K562 (cell line): Measurements from ENCODE around the gene CERS4. TPM values are rescaled to one million over a fixed set of nuclear protein-coding genes. Genes with fewer than 3 reads are reported as not detected.

ENCODE experiments used
- ASH1L ChIP-seq: fragments of 450-650 bp; IDR thresholded peaks from 2 replicates; pipeline ENCODE4 v1.6.1; 2018; ENCODE audit warnings: borderline replicate concordance, mild to moderate bottlenecking, low read depth; ENCODE audit not compliant: partially characterized antibody
- CBX3 ChIP-seq, 2 experiments: IDR thresholded peaks; 1 replicate in 1 of 2; 2 replicates in 1 of 2; pipeline ENCODE4 v1.6.1; 2012; ENCODE audit warnings: inconsistent platforms in 2 of 2, low read length in 2 of 2, borderline replicate concordance in 1 of 2, control low read depth in 1 of 2
- CUX1 ChIP-seq: fragments of 200-800 bp; sonication (Bioruptor generic); IDR thresholded peaks from 2 replicates; pipeline ENCODE4 v1.6.1; 2016; ENCODE audit warnings: missing genetic modification characterization, missing compliant biosample characterization
- MEF2A ChIP-seq: IDR thresholded peaks from 2 replicates; pipeline ENCODE4 v1.6.1; 2011; ENCODE audit warnings: low read depth, mild to moderate bottlenecking, low read length, moderate library complexity; ENCODE audit not compliant: control insufficient read depth
- OTX1 ChIP-seq: fragments of 450-650 bp; formaldehyde crosslinking; IDR thresholded peaks from 2 replicates; pipeline ENCODE4 v1.4.0; 2022; ENCODE audit warnings: mild to moderate bottlenecking
- PHF8 ChIP-seq: fragments of 200-600 bp; sonication (generic); IDR thresholded peaks from 2 replicates; pipeline ENCODE4 v1.6.1; 2012; ENCODE audit warnings: mixed run types, mild to moderate bottlenecking, inconsistent platforms, low read length, moderate library complexity, borderline replicate concordance
- PHTF2 ChIP-seq: fragments of 250-450 bp; sonication (Bioruptor Pico); IDR thresholded peaks from 2 replicates; pipeline ENCODE4 v1.5.0; 2021; ENCODE audit warnings: mild to moderate bottlenecking
- PML ChIP-seq: IDR thresholded peaks from 2 replicates; pipeline ENCODE4 v1.6.1; 2012; ENCODE audit warnings: low read length, inconsistent platforms
- POLR2G ChIP-seq: fragments of 200-400 bp; formaldehyde crosslinking; IDR thresholded peaks from 2 replicates; pipeline ENCODE4 v1.6.1; 2017; ENCODE audit warnings: low read depth, mild to moderate bottlenecking, antibody characterized with exemption, low read length, moderate library complexity
- SP1 ChIP-seq: sonication (generic); formaldehyde crosslinking; IDR thresholded peaks from 2 replicates; pipeline ENCODE4 v1.8.1; 2022; ENCODE audit warnings: mild to moderate bottlenecking, missing genetic modification reagents
- TAF7 ChIP-seq: fragments of 450-650 bp; IDR thresholded peaks from 2 replicates; pipeline ENCODE4 v1.6.1; 2016; ENCODE audit warnings: missing genetic modification characterization, missing compliant biosample characterization
- THRB ChIP-seq: fragments of 450-650 bp; formaldehyde crosslinking; conservative IDR thresholded peaks from 2 replicates; pipeline ENCODE4 v1.4.0; 2022; ENCODE audit warnings: mild to moderate bottlenecking, missing genetic modification characterization
- ZBTB7A ChIP-seq: IDR thresholded peaks from 2 replicates; pipeline ENCODE4 v1.6.1; 2011; ENCODE audit warnings: low read depth, mild to moderate bottlenecking, low read length, moderate library complexity, borderline replicate concordance; ENCODE audit not compliant: control insufficient read depth
- ZNF77 ChIP-seq: fragments of 250-450 bp; sonication (Bioruptor Pico); IDR thresholded peaks from 2 replicates; pipeline ENCODE4 v1.5.0; 2020
- polyA plus RNA-seq, 8 experiments: library from polyadenylated mRNA; depleted of rRNA in 4 of 8; stranded (reverse) in 5 of 8; unstranded in 3 of 8; fragments of >200 nt; fragmentation: Nextera tagmentation in 2 of 8; fragmentation: Illumina TruSeq in 1 of 8; extraction: Ambion mirVana in 2 of 8; extraction: Trizol in 1 of 8; gene quantifications; 2 replicates each; pipeline versions ENCODE4 v1.2.1 to v1.2.3, GENCODE V29; 2011 to 2014; ENCODE audit warnings: inconsistent platforms in 1 of 8, missing spikeins in 1 of 8
- total RNA-seq, 7 experiments: library from RNA; depleted of rRNA in 6 of 7; stranded (reverse); fragments of >200 nt in 6 of 7; fragmentation: Illumina TruSeq in 2 of 7; extraction: Trizol in 2 of 7; gene quantifications; 2 replicates each; pipeline versions ENCODE4 v1.2.1 to v1.2.3, GENCODE V29; 2011 to 2021; ENCODE audit warnings: low replicate concordance in 1 of 7
- TF ChIP-seq, protein P1 (sequence below), 2 experiments: fragments of 450-650 bp; IDR thresholded peaks; 2 replicates each; pipeline ENCODE4 v1.6.1; 2018; ENCODE audit warnings: mild to moderate bottlenecking in 2 of 2, low read depth in 1 of 2; ENCODE audit not compliant: partially characterized antibody in 2 of 2

The CERS4 gene
- total and polyA plus RNA-seq, 9 of the 15 experiments (the other 6 are each of a cell fraction or from before 2014, with no cell fraction given) = 0.14 to 4.4 (median 2.9) TPM; not detected in 1

DNA sequence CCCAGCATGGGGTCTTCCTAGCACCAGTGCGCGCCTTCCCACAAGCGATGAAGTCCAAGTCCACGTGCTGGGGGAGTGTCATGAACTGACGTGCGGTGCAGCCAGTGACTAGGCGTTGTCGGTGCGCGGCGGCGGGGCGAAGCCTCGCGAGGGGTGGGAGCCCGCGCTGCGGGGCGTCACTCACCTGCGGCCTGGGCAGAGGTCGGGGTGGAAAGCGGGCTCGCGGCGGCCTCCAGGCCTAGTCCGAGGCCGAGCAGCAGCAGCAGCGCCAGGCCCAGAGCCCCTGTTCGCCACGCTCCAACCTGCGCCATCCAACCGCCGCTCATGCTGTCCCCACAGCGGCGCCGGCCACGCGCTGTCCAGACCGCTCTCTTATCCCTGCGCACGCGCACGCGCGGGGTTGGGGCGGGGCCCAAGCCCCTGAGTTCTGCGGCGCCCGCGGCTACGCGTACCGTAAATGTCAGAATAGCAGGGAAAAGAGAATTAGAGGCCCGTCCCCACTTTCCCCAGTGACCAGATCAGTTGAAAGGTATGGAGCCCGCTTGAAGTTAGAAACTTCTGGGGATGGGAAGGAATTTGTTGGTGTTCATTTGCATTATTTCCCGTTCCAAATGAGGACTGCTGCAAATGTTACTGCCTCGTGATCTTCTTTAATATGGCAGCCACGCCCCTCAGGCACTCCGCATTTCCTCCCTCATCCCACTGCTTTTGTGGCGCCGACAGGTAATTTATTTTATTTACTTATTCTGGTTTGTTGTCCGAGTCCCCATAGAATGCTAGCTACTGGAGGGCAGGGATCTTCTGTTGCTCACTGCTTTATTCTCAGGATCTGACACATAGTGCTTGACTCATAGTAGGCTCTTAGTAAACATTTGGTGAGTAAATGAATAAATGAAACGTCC, 99.0 kb downstream of the CERS4 start, which contains the start of gene CD320 (continued):
- TF ChIP-seq OTX1 (CRISPR knock-in tag) (0 out of 2 replicates have a peak, but pooled peaks have one; percentile 19), SP1 (peak; percentile 69; the same call in 1 of the 2 replicates), POLR2G (peak; percentile 93), PML (no peak), ZBTB7A (peak; percentile 36; the same call in 1 of the 2 replicates), ASH1L (no peak), PHF8 (peak; percentile 85; the same call in 1 of the 2 replicates), MEF2A (no peak), CBX3 (IDR thresholded peaks at IDR 0.05; ENCODE audit: borderline replicate concordance in 1 of 2, low read length in 2 of 2) (peak in 1 of 2 experiments; percentile 63; a peak in 1 of 3 replicates), CUX1 (no peak), TAF7 (tag) (no peak), PHTF2 (no peak), ZNF77 (CRISPR knock-in tag) (0 out of 2 replicates have a peak, but pooled peaks have one; percentile 14), THRB (CRISPR knock-in tag) (0 out of 2 replicates have a peak, but pooled peaks have one; percentile 44)
- TF ChIP-seq, protein P1, sequence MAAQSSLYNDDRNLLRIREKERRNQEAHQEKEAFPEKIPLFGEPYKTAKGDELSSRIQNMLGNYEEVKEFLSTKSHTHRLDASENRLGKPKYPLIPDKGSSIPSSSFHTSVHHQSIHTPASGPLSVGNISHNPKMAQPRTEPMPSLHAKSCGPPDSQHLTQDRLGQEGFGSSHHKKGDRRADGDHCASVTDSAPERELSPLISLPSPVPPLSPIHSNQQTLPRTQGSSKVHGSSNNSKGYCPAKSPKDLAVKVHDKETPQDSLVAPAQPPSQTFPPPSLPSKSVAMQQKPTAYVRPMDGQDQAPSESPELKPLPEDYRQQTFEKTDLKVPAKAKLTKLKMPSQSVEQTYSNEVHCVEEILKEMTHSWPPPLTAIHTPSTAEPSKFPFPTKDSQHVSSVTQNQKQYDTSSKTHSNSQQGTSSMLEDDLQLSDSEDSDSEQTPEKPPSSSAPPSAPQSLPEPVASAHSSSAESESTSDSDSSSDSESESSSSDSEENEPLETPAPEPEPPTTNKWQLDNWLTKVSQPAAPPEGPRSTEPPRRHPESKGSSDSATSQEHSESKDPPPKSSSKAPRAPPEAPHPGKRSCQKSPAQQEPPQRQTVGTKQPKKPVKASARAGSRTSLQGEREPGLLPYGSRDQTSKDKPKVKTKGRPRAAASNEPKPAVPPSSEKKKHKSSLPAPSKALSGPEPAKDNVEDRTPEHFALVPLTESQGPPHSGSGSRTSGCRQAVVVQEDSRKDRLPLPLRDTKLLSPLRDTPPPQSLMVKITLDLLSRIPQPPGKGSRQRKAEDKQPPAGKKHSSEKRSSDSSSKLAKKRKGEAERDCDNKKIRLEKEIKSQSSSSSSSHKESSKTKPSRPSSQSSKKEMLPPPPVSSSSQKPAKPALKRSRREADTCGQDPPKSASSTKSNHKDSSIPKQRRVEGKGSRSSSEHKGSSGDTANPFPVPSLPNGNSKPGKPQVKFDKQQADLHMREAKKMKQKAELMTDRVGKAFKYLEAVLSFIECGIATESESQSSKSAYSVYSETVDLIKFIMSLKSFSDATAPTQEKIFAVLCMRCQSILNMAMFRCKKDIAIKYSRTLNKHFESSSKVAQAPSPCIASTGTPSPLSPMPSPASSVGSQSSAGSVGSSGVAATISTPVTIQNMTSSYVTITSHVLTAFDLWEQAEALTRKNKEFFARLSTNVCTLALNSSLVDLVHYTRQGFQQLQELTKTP (IDR thresholded peaks at IDR 0.05; ENCODE audit: low read depth in 1 of 2, partially characterized antibody in 2 of 2) = peak in 1 of 2 experiments; percentile 96
